Measurements from ENCODE around the gene SLC2A9.

DNA sequence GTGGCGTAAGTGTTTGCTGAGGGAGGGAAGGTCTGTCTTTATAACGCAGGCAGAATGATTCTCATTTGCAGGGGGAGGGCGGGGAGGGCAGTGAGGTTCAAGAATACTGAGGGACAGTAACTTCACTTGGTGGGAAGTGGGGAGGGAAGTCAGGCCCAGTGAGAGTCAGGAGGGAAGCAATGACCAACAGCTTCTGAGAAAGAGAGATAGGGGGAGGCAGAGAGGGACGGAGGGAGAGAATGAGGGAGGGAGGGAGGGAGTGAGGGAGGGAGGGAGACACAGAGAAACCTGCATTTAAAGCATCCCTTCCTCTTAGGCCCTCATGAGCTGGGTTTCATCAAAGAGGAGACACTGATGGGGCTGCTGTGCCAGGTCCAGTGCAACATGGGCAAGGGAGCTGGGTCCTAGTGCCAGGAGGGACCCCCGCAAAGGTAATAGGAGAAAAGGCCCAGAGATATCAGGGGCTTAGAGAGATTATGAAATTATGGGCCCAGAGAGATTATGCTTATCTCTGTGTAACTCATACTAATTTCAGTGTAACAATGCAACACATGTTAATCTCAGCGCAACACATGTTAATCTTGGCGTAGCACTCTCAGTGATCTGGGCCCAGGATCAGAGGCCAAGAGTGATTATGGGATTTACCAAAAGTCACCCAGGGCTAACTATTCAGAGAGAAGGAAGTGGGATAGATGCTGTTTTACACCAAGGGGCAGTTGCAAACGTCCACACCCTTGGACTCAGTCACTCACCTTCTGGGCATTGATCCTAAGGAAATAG lies 127.8 kb downstream of the SLC2A9 start:
- TF ChIP-seq, protein P1, sequence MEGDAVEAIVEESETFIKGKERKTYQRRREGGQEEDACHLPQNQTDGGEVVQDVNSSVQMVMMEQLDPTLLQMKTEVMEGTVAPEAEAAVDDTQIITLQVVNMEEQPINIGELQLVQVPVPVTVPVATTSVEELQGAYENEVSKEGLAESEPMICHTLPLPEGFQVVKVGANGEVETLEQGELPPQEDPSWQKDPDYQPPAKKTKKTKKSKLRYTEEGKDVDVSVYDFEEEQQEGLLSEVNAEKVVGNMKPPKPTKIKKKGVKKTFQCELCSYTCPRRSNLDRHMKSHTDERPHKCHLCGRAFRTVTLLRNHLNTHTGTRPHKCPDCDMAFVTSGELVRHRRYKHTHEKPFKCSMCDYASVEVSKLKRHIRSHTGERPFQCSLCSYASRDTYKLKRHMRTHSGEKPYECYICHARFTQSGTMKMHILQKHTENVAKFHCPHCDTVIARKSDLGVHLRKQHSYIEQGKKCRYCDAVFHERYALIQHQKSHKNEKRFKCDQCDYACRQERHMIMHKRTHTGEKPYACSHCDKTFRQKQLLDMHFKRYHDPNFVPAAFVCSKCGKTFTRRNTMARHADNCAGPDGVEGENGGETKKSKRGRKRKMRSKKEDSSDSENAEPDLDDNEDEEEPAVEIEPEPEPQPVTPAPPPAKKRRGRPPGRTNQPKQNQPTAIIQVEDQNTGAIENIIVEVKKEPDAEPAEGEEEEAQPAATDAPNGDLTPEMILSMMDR (IDR thresholded peaks at IDR 0.05; ENCODE audit: insufficient read depth, low read depth, low read length), result no peak
- TF ChIP-seq EZH2 (IDR thresholded peaks at IDR 0.05; ENCODE audit: insufficient read depth, low read length), result no peak

Measured in astrocyte (in vitro differentiated cells and primary cell).